Nephron (organoid): ENCODE results near the gene SSBP2.
"Not testable (repeated sequence)": the region's sequence is repeated elsewhere in the genome, so short reads cannot be mapped to it uniquely, and the experiment has no call there.

Source experiments
- H3K27ac Mint-ChIP-seq, 3 experiments: 2 replicates each; pipeline ENCODE4 v1.8.0; 2020; ENCODE audit warnings: mixed read lengths in 3 of 3, mild to moderate bottlenecking in 2 of 3, moderate library complexity in 1 of 3
- H3K27me3 Mint-ChIP-seq: 2 replicates; pipeline ENCODE4 v1.8.0; 2021; ENCODE audit warnings: low read depth, mild to moderate bottlenecking, moderate library complexity, mixed read lengths
- H3K36me3 Mint-ChIP-seq: 2 replicates; pipeline ENCODE4 v1.8.0; 2020; ENCODE audit warnings: low read depth, mixed read lengths
- H3K4me1 Mint-ChIP-seq: 2 replicates; pipeline ENCODE4 v1.8.0; 2020; ENCODE audit warnings: mixed read lengths
- H3K4me3 Mint-ChIP-seq, 3 experiments: 2 replicates each; pipeline ENCODE4 v1.8.0; 2020; ENCODE audit warnings: mild to moderate bottlenecking in 3 of 3, mixed read lengths in 3 of 3, moderate library complexity in 2 of 3
- H3K9me3 Mint-ChIP-seq: 2 replicates; pipeline ENCODE4 v1.8.0; 2020; ENCODE audit warnings: mixed read lengths
- CTCF ChIP-seq, 3 experiments: fragments of 200-600 bp; sonication (generic); IDR thresholded peaks; one replicate each; pipeline ENCODE4 v1.5.0; 2021; ENCODE audit warnings: antibody characterized with exemption in 3 of 3; ENCODE audit not compliant: unreplicated experiment in 3 of 3

Gene SSBP2

GRCh38 chr5:81486711-81487110 is 264.2 kb downstream of the SSBP2 start:
- Mint-ChIP-seq H3K27me3 (no peaks in the 10 kb centered on the region), H3K4me3 (no peak overlapping the region), H3K9me3 (no peaks in the 10 kb centered on the region), H3K27ac (no peak overlapping the region), H3K36me3 (peaks cover 16% of the 10 kb centered on the region), H3K4me1 (peaks cover 5% of the 10 kb centered on the region)
- TF ChIP-seq CTCF (IDR thresholded peaks at IDR 0.05; ENCODE audit: unreplicated experiment in 3 of 3), result no peak

GRCh38 chr5:81482595-81482994 is 268.3 kb downstream of the SSBP2 start:
- H3K27me3 Mint-ChIP-seq, result no peaks in the 10 kb centered on the region
- peaks cover 31% of the 10 kb centered on the region for H3K36me3 Mint-ChIP-seq
- TF ChIP-seq CTCF (IDR thresholded peaks at IDR 0.05; ENCODE audit: unreplicated experiment in 3 of 3), result no peak
- no peak overlapping the region for H3K4me3 Mint-ChIP-seq
- H3K27ac Mint-ChIP-seq, result peak overlapping the region in 1 of 3 experiments; percentile 15
- H3K9me3 Mint-ChIP-seq, result no peaks in the 10 kb centered on the region
- peaks cover 5% of the 10 kb centered on the region for H3K4me1 Mint-ChIP-seq

- H3K9me3 Mint-ChIP-seq, H3K27ac Mint-ChIP-seq, H3K4me1 Mint-ChIP-seq, H3K4me3 Mint-ChIP-seq, H3K27me3 Mint-ChIP-seq: not testable (repeated sequence)
- peaks cover 62% of the 10 kb centered on the region for H3K36me3 Mint-ChIP-seq
These were observed 277.5 kb downstream of the SSBP2 start for GRCh38 chr5:81473395-81473794.

- Mint-ChIP-seq H3K9me3 (peaks cover 4% of the 10 kb centered on the region), H3K36me3 (peaks cover 59% of the 10 kb centered on the region), H3K4me3 (no peak overlapping the region), H3K27me3 (no peaks in the 10 kb centered on the region), H3K4me1 (no peaks in the 10 kb centered on the region), H3K27ac (no peak overlapping the region)
- TF ChIP-seq CTCF (IDR thresholded peaks at IDR 0.05; ENCODE audit: unreplicated experiment in 3 of 3), result no peak
These were observed 281.2 kb downstream of the SSBP2 start for GRCh38 chr5:81469676-81470075.

- no peak overlapping the region for H3K4me3 Mint-ChIP-seq
- H3K4me1 Mint-ChIP-seq, result no peaks in the 10 kb centered on the region
- H3K36me3 Mint-ChIP-seq, result peaks cover 53% of the 10 kb centered on the region
- no peaks in the 10 kb centered on the region for H3K27me3 Mint-ChIP-seq
- no peak overlapping the region for H3K27ac Mint-ChIP-seq
- no peaks in the 10 kb centered on the region for H3K9me3 Mint-ChIP-seq
- no peak for TF ChIP-seq CTCF (IDR thresholded peaks at IDR 0.05; ENCODE audit: unreplicated experiment in 3 of 3)
These were observed 300.0 kb downstream of the SSBP2 start for GRCh38 chr5:81450940-81451339.

- Mint-ChIP-seq H3K4me3 (no peak overlapping the region), H3K36me3 (peaks cover 52% of the 10 kb centered on the region), H3K9me3 (no peaks in the 10 kb centered on the region), H3K27ac (no peak overlapping the region), H3K27me3 (no peaks in the 10 kb centered on the region), H3K4me1 (no peaks in the 10 kb centered on the region)
- TF ChIP-seq CTCF (IDR thresholded peaks at IDR 0.05; ENCODE audit: unreplicated experiment in 3 of 3), result no peak
These were observed 315.9 kb downstream of the SSBP2 start for GRCh38 chr5:81435023-81435422.
